Hepatocyte (in vitro differentiated cells): ENCODE data around the gene PSG7. TPM values are rescaled to one million over a fixed set of nuclear protein-coding genes. Genes with fewer than 3 reads are reported as not detected.
"Not testable (repeated sequence)": the region's sequence is repeated elsewhere in the genome, so short reads cannot be mapped to it uniquely, and the experiment has no call there.

Experiments used
- DNase-seq: peaks from one replicate; pipeline ENCODE4 v3.0.0-alpha.2; 2016; ENCODE audit warnings: low spot score
- H2AFZ ChIP-seq: fragments of 200-600 bp; sonication (generic); 2 replicates; pipeline ENCODE4 v1.6.0; 2016; ENCODE audit warnings: antibody characterized with exemption, mild to moderate bottlenecking
- H3K27ac ChIP-seq: fragments of 200-600 bp; sonication (generic); 2 replicates; pipeline ENCODE4 v1.5.1; 2016; ENCODE audit warnings: mild to moderate bottlenecking
- H3K27me3 ChIP-seq: fragments of 200-600 bp; sonication (generic); 2 replicates; pipeline ENCODE4 v1.6.1; 2016
- H3K36me3 ChIP-seq: fragments of 200-600 bp; sonication (generic); replicated peaks from 2 replicates; pipeline ENCODE4 v1.5.1; 2016; ENCODE audit warnings: low read depth; ENCODE audit not compliant: insufficient read depth
- H3K4me1 ChIP-seq: fragments of 200-600 bp; sonication (generic); 2 replicates; pipeline ENCODE4 v1.5.1; 2016; ENCODE audit warnings: mild to moderate bottlenecking, moderate library complexity; ENCODE audit not compliant: insufficient read depth
- H3K4me2 ChIP-seq: fragments of 200-600 bp; sonication (generic); 2 replicates; pipeline ENCODE4 v1.6.0; 2016
- H3K4me3 ChIP-seq: fragments of 200-600 bp; sonication (generic); 2 replicates; pipeline ENCODE4 v1.5.1; 2016; ENCODE audit warnings: mild to moderate bottlenecking
- H3K79me2 ChIP-seq: fragments of 200-600 bp; sonication (generic); 2 replicates; pipeline ENCODE4 v1.6.0; 2017; ENCODE audit warnings: mild to moderate bottlenecking
- H3K9me2 ChIP-seq: fragments of 200-600 bp; sonication (generic); replicated peaks from 2 replicates; pipeline ENCODE4 v1.6.0; 2017; ENCODE audit warnings: mild to moderate bottlenecking; ENCODE audit not compliant: insufficient read depth
- H3K9me3 ChIP-seq: fragments of 200-600 bp; sonication (generic); 2 replicates; pipeline ENCODE4 v1.5.1; 2016; ENCODE audit warnings: low read depth, mild to moderate bottlenecking
- H4K20me1 ChIP-seq: fragments of 200-600 bp; sonication (generic); 2 replicates; pipeline ENCODE4 v1.6.0; 2016; ENCODE audit warnings: mild to moderate bottlenecking; ENCODE audit not compliant: insufficient read depth, poor library complexity, severe bottlenecking
- EZH2 ChIP-seq: fragments of 200-600 bp; sonication (generic); IDR thresholded peaks from 2 replicates; pipeline ENCODE4 v1.6.1; 2016; ENCODE audit warnings: antibody characterized with exemption, mild to moderate bottlenecking, borderline replicate concordance
- EZH2phosphoT487 ChIP-seq: fragments of 200-600 bp; sonication (generic); IDR thresholded peaks from one replicate; pipeline ENCODE4 v1.6.1; 2018; ENCODE audit warnings: antibody characterized with exemption, mild to moderate bottlenecking, low read depth, moderate library complexity; ENCODE audit not compliant: unreplicated experiment, severe bottlenecking
- WGBS: methylation state at CpG from one replicate; pipeline ENCODE4 v1.1.6; 2016; ENCODE audit warnings: low lambda C conversion rate; ENCODE audit errors: missing lambda C conversion rate; 5-methylcytosine and 5-hydroxymethylcytosine counted together
- polyA plus RNA-seq: library from polyadenylated mRNA; unstranded; fragments of >200 nt; fragmentation: Nextera tagmentation; extraction: Ambion mirVana; gene quantifications from 2 replicates; pipeline ENCODE4 v1.2.1, GENCODE V29; 2016
- total RNA-seq: library from RNA; depleted of rRNA; stranded (reverse); fragments of >200 nt; gene quantifications from 2 replicates; pipeline ENCODE4 v1.2.3, GENCODE V29; 2014
- TF ChIP-seq, protein P1 (sequence below): fragments of 200-600 bp; sonication (generic); IDR thresholded peaks from 2 replicates; pipeline ENCODE4 v1.5.1; 2016; ENCODE audit warnings: antibody characterized with exemption, mild to moderate bottlenecking; ENCODE audit not compliant: poor library complexity

PSG7 gene
- total and polyA plus RNA-seq, 2 experiments from 2014 or later, result not detected

DNA sequence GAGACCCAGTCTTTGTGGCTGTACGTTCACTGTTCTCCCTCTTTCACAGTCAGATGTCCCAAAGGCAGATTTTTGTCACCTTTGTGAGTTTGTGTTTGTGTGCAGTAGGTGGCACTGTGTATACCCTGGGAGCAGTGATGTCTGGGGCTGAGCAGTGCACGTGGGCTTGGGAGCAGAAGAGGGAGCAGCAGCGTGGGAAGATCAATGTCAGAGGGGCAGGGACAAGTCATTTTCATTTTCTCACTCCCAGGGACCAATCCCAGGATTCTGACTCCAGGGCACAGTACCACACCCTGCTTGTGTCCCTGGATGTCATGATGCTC lies 17.3 kb downstream of the PSG7 start:
- H3K9me2 ChIP-seq, result no peaks in the 10 kb centered on the region
- no peaks in the 10 kb centered on the region for H3K79me2 ChIP-seq
- no peak overlapping the region for H3K4me3 ChIP-seq
- H3K27me3 ChIP-seq, result no peaks in the 10 kb centered on the region
- H3K36me3 ChIP-seq, result no peaks in the 10 kb centered on the region
- no peak overlapping the region for H3K27ac ChIP-seq
- H3K9me3 ChIP-seq, result no peaks in the 10 kb centered on the region
- no peaks in the 10 kb centered on the region for H4K20me1 ChIP-seq
- DNase-seq, result no peak
- H3K4me2 ChIP-seq, result no peak overlapping the region
- no peaks in the 10 kb centered on the region for H3K4me1 ChIP-seq
- 8% methylated on average over 3 of the region's 3 CpGs for WGBS
- no peak overlapping the region for H2AFZ ChIP-seq
- TF ChIP-seq EZH2 (no peak), EZH2phosphoT487 (no peak)
- TF ChIP-seq, protein P1, sequence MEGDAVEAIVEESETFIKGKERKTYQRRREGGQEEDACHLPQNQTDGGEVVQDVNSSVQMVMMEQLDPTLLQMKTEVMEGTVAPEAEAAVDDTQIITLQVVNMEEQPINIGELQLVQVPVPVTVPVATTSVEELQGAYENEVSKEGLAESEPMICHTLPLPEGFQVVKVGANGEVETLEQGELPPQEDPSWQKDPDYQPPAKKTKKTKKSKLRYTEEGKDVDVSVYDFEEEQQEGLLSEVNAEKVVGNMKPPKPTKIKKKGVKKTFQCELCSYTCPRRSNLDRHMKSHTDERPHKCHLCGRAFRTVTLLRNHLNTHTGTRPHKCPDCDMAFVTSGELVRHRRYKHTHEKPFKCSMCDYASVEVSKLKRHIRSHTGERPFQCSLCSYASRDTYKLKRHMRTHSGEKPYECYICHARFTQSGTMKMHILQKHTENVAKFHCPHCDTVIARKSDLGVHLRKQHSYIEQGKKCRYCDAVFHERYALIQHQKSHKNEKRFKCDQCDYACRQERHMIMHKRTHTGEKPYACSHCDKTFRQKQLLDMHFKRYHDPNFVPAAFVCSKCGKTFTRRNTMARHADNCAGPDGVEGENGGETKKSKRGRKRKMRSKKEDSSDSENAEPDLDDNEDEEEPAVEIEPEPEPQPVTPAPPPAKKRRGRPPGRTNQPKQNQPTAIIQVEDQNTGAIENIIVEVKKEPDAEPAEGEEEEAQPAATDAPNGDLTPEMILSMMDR, result no peak

DNA sequence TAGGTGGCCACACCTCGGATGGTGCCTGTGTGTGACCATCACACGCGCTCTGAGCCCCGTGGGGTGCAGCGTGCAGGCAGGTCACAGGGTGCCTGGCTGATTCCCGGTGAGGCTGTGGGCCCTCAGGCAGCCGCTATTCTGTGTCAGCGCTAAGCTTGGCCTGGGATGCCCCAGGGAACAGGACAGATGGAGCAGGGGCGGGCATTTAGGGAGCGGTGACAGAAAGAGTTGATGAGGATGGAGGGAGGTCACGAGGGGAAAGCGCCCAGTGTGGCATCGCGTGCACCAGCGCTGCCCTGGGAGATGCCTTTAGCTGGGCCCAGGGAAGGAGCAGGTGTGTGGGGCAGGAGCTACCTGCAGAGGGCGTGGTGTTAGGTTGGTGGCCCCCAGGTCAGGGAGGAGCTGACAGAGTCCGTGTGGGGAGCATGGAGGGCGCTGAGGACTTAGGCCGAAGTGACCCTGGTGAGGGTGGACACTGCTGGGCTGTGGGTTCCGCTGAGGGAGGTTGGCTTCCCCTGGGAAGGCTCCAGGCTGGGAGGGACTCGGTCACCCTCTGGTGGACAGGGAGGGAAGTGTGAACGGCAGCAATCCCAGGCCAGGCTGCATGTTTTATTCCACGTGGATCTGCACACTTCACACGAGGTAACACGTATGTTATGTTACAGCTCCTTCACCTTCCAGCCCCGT lies 17.8 kb downstream of the PSG7 start:
- H3K4me3 ChIP-seq, H4K20me1 ChIP-seq, DNase-seq, H3K9me2 ChIP-seq, H3K79me2 ChIP-seq, H2AFZ ChIP-seq, H3K9me3 ChIP-seq, H3K27me3 ChIP-seq, H3K36me3 ChIP-seq, H3K4me2 ChIP-seq, H3K4me1 ChIP-seq, H3K27ac ChIP-seq: not testable (repeated sequence)
- 79% methylated on average over 26 of the region's 26 CpGs for WGBS

DNA sequence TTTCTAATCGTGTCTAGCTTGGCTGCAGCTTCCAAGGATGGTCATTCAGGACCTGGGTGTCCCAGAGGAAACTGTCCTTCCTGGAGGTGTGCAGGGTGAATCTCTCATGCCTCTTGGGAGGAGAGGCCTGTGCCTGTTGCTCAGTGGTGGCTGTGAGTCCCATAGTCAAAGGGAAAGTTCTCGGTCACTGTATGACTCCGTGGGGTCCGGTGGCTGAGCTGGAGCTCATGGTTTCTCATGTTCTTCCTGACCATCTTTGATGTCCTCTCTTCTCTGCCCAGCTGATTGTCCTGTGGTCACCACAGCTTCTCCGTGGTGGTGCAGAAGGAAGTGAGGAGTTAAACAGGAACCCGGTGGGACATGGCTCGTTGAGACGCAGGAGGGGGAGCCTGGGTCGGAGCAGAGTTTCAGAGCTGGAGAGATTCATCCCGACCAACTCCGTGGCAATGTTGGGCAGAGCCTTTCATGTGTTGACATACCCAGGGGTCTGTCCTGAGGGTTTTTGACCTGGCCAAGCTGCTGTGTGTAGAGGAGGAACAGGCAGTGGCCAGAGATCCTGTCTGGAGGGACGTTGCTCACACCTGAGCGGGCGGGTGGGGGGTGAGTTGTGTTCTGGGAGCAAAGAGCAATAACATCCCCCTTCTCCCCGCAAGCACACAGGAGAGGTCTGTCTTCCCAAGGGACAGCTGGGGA lies 18.5 kb downstream of the PSG7 start:
- not testable (repeated sequence) for DNase-seq, H3K4me1 ChIP-seq, H3K27me3 ChIP-seq, H3K27ac ChIP-seq, H3K4me3 ChIP-seq, H4K20me1 ChIP-seq, H3K9me2 ChIP-seq, H2AFZ ChIP-seq, H3K9me3 ChIP-seq, H3K36me3 ChIP-seq, H3K4me2 ChIP-seq, H3K79me2 ChIP-seq
- 78% methylated on average over 15 of the region's 15 CpGs for WGBS

DNA sequence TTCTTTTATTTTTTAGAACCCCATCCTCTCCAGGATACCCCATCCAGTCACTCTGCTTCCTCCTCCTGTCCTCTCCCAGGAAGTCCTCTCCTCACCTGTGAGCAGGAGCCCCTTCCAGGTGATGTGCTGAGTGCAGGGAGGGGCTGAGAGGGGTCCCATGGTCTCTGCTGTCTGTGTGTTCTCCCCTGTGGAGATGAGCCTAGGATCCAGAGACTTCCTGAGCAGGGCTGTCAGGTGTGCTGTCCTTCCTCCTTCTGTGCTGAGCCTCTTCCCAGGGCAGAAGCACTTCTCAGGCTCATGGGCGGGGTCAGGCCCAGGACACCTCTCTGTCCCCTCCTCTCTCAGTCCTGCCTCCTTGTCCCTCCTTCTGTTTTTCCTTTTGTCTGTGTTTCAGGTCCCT lies 19.4 kb downstream of the PSG7 start, which contains the start of gene PSG6:
PSG6 (minus strand) TSS at position 261 of the 400 bp plus-strand sequence; CDS start at position 159, 102 bp downstream.
- H4K20me1 ChIP-seq, DNase-seq, H3K4me3 ChIP-seq, H2AFZ ChIP-seq, H3K9me2 ChIP-seq, H3K9me3 ChIP-seq, H3K27ac ChIP-seq, H3K36me3 ChIP-seq, H3K4me2 ChIP-seq, H3K27me3 ChIP-seq, H3K4me1 ChIP-seq, H3K79me2 ChIP-seq: not testable (repeated sequence)
- 8% methylated on average over 1 of the region's 1 CpG for WGBS

DNA sequence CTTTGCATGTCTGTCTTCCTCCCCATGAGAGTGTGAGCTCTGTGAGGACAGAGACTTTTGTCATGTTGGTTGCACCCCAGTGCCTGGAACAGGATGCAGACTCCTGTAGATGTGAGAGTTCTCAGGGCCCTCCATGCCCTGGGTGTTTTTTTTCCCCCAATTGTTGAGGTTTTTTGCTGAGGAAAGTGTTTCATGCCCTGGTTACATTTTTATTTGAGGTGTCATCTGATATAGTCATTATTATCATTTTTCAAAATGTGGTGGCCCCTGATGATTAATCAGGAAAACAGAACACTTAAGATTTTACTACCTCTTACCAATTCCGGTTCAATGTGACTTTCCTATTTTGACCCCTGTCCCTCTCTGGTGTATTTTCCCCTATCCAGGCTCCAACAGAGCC lies 20.1 kb downstream of the PSG7 start:
- H3K27me3 ChIP-seq, H3K36me3 ChIP-seq, H3K9me3 ChIP-seq, H4K20me1 ChIP-seq, H3K4me1 ChIP-seq, H2AFZ ChIP-seq, H3K4me2 ChIP-seq, H3K9me2 ChIP-seq, H3K79me2 ChIP-seq, DNase-seq, H3K27ac ChIP-seq, H3K4me3 ChIP-seq: not testable (repeated sequence)
- 75% methylated on average over 1 of the region's 1 CpG for WGBS

DNA sequence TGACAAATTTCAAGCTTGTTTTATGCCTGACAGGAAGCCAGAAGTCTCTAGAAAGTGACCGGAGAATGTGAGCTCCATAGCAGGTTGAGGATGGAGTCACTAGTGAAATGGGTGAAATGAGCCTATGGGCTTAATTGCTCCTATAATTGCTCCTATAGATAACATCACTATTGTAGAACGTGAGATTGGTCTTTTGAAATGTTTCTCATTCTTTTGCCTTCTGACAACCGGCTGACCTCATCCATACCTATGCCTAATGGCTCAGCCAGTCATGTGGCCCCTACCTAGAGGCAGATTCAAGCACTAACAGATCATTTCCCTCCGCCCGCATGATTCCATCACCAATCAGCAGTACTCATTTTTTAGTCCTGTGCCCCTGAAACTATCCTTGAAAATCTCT lies 23.5 kb downstream of the PSG7 start:
- not testable (repeated sequence) for DNase-seq, H3K4me3 ChIP-seq, H4K20me1 ChIP-seq, H3K4me1 ChIP-seq, H3K27ac ChIP-seq, H2AFZ ChIP-seq, H3K9me3 ChIP-seq, H3K79me2 ChIP-seq, H3K4me2 ChIP-seq, H3K36me3 ChIP-seq, H3K27me3 ChIP-seq, H3K9me2 ChIP-seq
- WGBS, result 70% methylated on average over 5 of the region's 5 CpGs

DNA sequence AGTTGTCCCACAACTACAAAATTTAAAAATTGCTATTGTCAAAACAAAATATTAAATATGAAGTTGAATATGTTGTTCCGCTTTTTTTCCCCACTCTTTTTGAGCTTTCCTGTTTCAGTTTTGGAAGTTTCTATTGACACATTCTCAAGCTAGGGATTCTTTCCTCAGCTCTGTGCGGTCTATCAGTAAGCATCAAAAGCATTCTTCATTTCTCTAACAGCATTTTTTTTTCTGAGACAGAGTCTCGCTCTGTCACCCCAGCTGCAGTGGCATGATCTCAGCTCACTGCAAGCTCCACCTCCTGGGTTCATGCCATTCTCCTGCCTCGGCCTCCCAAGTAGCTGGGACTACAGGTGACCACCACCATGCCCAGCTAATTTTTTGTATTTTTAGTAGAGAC lies 24.1 kb downstream of the PSG7 start:
- H3K9me2 ChIP-seq, H3K27ac ChIP-seq, H3K4me1 ChIP-seq, H3K4me3 ChIP-seq, H3K9me3 ChIP-seq, H4K20me1 ChIP-seq, H3K79me2 ChIP-seq, DNase-seq, H2AFZ ChIP-seq, H3K27me3 ChIP-seq, H3K4me2 ChIP-seq, H3K36me3 ChIP-seq: not testable (repeated sequence)
- 79% methylated on average over 4 of the region's 4 CpGs for WGBS

DNA sequence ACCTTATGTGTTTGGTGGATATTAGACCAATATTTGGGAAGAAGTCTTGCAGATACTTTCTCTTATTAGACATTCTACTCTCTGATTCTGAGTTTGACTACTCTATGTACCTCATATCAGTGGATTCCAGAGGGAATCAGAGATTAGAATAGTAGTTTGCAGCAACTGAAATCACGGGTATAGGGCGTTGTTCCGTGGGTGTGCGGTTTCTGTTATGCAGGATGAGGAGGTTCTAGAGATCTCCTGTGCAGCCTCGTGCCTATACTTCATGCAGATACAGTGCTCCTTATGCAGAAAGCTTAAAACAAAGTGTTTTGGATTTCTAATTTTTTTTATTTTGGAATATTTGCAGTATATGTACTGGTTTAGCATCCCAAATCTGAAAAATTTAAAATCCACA lies 25.3 kb downstream of the PSG7 start:
- not testable (repeated sequence) for H3K79me2 ChIP-seq, H3K9me2 ChIP-seq, DNase-seq, H3K4me1 ChIP-seq, H4K20me1 ChIP-seq, H3K4me3 ChIP-seq, H3K4me2 ChIP-seq, H3K36me3 ChIP-seq, H2AFZ ChIP-seq, H3K9me3 ChIP-seq, H3K27me3 ChIP-seq, H3K27ac ChIP-seq
- 63% methylated on average over 5 of the region's 5 CpGs for WGBS
